HG02840 (cell line): ENCODE measurements around the gene IFNGR2.
A peak's percentile ranks its signal among the peaks of the same experiment; 100 is the strongest.
"Not testable (repeated sequence)": the region's sequence is repeated elsewhere in the genome, so short reads cannot be mapped to it uniquely, and the experiment has no call there.

Source experiments
- ATAC-seq: cut with Tn5 transposase; IDR thresholded peaks from one replicate; pipeline ENCODE4 v1.9.1; 2021; ENCODE audit warnings: mild to moderate bottlenecking, moderate library complexity, moderate number of reproducible peaks; ENCODE audit not compliant: unreplicated experiment, low FRiP score

Gene IFNGR2

GRCh38 chr21:33375101-33375644 is 28.0 kb upstream of the IFNGR2 start:
- ATAC-seq = no peak

- ATAC-seq = no peak
These were observed 25.8 kb upstream of the IFNGR2 start for GRCh38 chr21:33377221-33377920.

- ATAC-seq = no peak
These were observed 25.1 kb upstream of the IFNGR2 start for GRCh38 chr21:33378081-33378480.

- ATAC-seq = not testable (repeated sequence)
These were observed 23.3 kb upstream of the IFNGR2 start for GRCh38 chr21:33379934-33380333.

GRCh38 chr21:33380483-33380998 is 22.7 kb upstream of the IFNGR2 start:
- no peak for ATAC-seq

GRCh38 chr21:33381381-33381780 is 21.8 kb upstream of the IFNGR2 start:
- not testable (repeated sequence) for ATAC-seq

- ATAC-seq = peak; percentile 74
These were observed 19.9 kb upstream of the IFNGR2 start for GRCh38 chr21:33383056-33383888.

- ATAC-seq = no peak
These were observed 18.3 kb upstream of the IFNGR2 start for GRCh38 chr21:33384841-33385331.

- no peak for ATAC-seq
These were observed 16.9 kb upstream of the IFNGR2 start for GRCh38 chr21:33386222-33386784.

- ATAC-seq = no peak
These were observed 15.9 kb upstream of the IFNGR2 start for GRCh38 chr21:33387294-33387693.

GRCh38 chr21:33388188-33388587 is 15.0 kb upstream of the IFNGR2 start:
- no peak for ATAC-seq

- ATAC-seq = no peak
These were observed 12.7 kb upstream of the IFNGR2 start for GRCh38 chr21:33390479-33390878.

GRCh38 chr21:33391656-33392055 is 11.6 kb upstream of the IFNGR2 start:
- no peak for ATAC-seq

GRCh38 chr21:33392284-33392985 is 10.8 kb upstream of the IFNGR2 start:
- ATAC-seq = no peak

- ATAC-seq = no peak
These were observed 9.9 kb upstream of the IFNGR2 start for GRCh38 chr21:33393348-33393747.

GRCh38 chr21:33394260-33394659 is 9.0 kb upstream of the IFNGR2 start:
- ATAC-seq = no peak

GRCh38 chr21:33395891-33396331 is 7.3 kb upstream of the IFNGR2 start:
- no peak for ATAC-seq

GRCh38 chr21:33396436-33396835 is 6.8 kb upstream of the IFNGR2 start:
- ATAC-seq = no peak

GRCh38 chr21:33396951-33397350 is 6.3 kb upstream of the IFNGR2 start:
- no peak for ATAC-seq

- no peak for ATAC-seq
These were observed 5.5 kb upstream of the IFNGR2 start for GRCh38 chr21:33397717-33398116.
